HG03025 (cell line): Measurements from ENCODE around the gene HCFC1.

Experiments used
- ATAC-seq: cut with Tn5 transposase; IDR thresholded peaks from one replicate; pipeline ENCODE4 v1.9.1; 2021; ENCODE audit warnings: mild to moderate bottlenecking, moderate library complexity; ENCODE audit not compliant: unreplicated experiment, low FRiP score

Gene HCFC1

GRCh38 chrX:153974726-153975286, 3.2 kb upstream of the HCFC1 start:
- ATAC-seq: no peak

DNA sequence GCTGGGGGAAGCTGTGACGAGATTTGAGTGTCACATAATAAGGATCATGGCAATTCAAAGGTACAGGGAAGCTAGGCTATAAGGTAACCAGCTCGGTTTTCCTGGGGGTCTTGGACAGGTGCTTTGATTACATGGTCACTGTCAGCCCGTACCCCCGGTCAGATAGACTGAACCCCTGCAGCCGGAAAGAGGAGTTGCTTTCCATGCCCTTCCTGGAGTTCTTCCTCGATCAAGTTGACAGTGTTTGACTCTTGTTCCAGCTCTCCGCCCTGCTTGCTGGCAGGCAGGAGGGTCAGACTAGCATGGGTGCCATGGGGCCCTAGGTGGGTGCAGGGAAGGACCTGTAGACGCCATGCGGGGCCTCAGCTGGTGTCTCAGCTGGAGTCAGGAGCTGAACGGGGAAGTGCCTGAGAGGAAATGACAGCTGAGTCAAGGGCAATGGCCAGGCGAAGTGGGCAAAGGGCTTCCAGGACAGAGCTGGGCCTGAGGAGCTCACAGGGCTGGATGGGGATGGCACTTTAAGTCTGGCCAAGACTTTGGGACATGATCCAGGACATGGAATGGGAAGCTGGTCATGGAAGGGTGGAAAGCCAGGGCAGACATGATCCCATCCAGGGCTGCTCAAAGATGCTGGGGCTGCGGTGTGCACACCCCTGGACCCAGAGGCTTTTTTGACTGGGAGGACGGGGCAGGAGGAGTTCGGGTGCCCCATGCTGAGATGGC, 2.5 kb upstream of the HCFC1 start:
- ATAC-seq: no peak

GRCh38 chrX:153973127-153974002, 1.7 kb upstream of the HCFC1 start:
- ATAC-seq: no peak

GRCh38 chrX:153972368-153973126, 929 bp upstream of the HCFC1 start, which contains the start of gene TMEM187:
Gene TMEM187 (plus strand): TSS chrX:153972754. CDS start chrX:153982063, 9,309 bp downstream.
- ATAC-seq: peak; percentile 49

DNA sequence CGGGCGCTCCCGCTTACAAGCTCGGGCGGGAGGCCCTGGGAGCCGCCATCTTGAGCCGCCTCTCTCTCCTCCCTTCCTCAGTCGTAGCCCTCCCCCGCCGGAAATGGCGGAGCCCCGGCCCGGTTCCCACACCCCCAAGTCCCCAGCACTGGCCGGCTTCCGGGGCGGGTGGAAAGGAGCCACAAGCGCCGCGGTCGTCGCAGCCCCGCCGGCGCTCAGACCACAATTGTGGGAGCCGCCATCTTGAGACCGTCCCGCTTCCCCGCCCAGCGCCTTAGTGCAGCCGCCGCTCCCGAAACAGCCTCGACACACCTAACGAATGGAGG, 531 bp downstream of the HCFC1 start:
- peak; percentile 38 for ATAC-seq

DNA sequence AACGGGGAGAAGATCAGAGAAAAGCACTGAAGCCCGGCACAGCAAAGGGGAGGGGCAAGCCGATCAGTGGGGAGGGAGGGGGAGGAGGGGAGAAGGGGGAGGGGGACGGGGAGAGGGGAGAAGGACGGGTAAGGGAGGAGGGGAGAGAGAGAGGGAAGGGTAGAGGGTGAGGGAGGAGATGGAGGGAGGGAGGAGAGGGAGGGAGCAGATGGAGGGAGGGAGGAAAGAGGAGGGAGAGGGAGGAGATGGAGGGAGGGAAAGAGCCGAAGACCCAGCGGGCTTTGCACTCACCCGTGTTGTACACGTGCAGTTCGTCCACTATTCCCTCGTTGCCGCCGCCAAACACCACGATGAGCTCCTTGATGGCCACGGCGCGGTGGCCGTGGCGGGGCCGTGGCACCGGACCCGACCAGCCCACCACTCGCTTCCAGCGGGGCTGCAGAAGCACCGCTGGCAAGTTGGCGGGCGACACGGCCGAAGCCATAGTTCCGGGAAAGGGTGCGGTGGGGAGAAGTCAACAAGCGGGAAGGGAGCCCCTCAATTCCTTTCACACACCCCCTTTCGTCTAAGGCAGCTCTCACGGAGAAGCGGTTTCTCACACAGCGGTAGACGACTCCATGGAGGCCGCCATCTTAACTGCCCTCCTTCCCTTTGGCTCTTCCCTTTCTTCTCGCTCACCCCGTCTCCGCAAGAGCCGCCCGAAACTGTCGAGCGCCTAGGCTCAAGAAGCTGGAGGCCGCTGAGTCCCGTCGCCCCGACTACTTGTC, 1.1 kb downstream of the HCFC1 start:
- ATAC-seq: peak; percentile 11

DNA sequence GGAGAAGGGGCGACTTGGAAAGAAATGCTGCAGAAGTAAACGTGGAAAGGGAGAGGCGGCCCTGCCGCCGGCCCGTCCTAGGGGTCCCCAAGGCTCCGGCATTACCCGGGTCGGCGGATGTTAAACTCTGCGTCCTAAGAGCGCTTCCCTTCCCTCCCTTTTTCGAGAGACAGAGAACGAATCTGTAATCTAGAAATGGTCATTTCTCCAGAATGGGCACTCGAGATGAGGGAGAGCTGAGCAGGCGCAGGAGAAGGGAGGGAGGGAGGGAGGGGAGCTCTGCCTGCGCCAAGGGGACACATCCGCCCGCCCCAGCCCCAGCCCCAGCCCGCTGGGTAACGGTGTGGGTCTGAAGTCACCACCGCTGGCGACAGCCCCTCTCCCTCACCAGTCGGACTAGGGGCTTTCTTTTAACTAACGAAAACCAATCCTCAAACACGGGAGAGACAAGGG, 1.7 kb downstream of the HCFC1 start:
- no peak for ATAC-seq

DNA sequence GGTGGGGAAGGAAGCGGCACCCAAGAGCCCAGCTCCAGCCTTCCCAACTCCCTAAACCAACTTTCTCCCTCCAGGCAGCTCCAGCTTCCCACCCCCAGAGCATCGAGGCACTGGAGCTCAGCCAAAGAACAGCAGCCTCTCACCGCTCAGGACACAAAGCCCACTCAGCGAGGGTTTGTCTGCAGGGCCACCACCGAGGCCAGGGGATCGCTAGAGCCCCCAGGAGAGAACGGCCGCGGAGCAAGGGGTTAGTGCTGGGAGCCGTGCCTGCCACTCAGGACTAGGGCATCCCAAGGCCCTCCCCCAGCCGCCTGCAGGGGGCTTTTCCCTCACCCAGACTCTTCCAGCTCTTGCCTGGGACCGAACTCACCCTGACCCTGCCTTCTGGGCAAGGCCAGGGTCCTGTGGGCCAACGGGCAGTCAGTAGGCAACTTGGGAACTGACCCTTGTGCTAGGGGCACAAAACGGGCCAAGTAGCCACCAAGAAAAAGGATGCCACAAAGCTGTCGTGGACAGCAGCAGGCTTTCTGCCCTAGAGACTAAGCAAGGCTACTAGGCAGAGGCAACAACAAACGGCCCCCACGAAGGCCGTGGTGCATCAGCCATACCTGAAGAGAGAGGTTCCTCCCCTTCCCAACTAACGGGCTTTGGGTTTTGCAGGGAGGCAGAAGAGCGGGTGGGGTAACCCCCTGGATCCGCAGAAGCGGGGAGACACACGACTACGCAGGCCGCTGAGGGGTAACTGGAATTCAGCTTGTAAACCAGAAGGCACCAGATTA, 2.3 kb downstream of the HCFC1 start:
- no peak for ATAC-seq

DNA sequence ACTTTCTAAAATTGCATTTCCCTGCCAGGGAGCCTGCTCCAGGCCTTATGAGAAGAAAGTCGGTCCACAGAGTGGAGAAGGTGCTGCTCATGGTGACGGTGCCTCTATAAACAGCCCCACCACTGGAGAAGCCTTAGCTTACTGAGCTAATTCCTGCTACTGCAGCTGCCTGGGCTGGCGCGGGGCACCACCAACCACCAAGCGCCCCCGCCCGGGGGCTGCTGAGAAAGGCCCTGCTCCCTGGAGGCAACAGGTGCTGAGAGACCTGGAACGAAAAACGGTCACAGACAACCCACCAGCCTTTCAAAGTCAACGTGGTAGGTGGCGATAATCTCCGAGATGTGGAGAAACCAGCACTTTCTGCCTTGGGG, 2.9 kb downstream of the HCFC1 start:
- ATAC-seq: no peak

DNA sequence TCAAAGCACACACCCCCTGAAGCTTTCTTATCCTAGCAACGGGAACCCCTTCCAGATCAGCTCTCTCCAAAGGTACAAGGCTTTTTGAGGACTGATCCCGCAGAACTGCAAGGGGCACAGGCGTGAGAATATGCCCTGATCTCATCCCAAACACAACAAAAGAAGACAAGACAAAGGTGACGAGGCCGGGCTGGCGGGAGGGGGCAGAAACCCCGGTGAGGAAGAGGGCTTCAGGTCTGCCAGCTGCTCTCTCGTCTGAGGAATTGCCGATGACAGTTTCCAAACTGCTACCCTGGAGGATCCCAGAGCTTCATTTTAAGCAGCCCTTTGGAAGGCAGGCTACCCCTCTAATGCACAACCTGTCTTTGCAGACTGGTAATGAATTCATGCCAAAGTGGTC, 3.4 kb downstream of the HCFC1 start:
- no peak for ATAC-seq

DNA sequence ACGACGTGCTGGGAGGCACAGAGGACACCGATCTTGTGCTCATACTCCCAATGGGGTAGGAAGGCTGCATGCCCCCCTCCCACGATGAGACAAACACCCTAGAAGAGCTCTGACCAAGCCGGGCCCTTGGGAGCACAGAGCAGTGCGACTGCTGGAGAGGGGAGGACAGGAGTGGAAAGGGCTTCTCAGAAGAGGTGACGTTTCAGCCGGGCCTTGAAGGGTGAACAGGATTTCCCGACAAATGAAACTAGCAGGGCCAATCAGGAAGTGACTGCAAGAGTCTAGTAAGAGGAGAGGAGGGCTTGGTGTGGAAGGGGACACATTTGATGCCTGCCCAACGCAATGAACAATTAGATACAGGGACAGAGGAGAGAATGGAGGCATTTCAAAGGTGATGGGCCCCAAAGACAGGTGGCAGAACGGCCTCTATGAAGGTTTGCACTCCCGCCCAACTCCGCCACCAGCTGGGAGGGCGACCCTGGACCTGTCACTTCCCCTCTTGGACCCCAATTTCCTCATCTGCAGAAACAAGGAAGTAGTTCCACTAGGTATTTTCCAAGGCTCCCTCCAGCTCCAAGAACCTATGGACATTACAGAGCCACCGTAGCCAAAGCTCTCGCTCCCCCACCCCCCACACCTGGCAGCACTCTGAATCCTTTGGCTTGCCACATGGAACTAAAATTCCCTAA, 3.9 kb downstream of the HCFC1 start:
- ATAC-seq: no peak

DNA sequence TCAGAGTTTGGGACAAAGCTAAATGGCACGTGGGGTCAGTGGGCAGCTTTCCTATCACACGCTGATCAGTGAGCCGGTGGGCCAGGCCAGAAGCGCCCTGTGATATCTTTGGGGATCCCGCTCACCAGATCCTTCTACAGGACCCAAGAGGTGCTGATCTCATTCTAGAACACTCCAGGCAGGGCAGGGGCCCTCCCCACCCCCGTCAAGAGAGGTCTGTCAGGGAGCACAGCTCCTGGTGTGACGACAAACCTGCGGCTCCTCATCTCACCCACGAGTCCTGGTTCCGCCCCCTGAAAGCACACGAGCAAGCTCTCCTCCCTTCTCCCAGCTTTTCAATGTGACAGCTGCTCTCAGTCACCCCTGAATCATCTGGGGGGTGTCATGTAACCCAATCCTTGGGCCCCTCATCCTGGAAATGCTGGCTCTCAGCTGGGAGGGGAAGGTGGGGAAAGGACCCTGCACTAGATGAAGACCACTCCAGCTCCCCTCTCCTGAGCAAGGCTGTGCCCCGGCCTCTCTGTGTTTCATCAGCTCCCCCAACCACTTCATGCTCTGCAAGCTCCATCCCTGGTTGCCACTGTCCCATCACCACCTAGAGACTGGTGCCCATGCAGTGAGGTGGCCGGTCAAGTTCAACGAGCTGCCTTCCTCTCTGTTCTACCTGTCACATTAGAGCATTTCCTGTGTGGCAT, 4.6 kb downstream of the HCFC1 start:
- ATAC-seq: no peak

DNA sequence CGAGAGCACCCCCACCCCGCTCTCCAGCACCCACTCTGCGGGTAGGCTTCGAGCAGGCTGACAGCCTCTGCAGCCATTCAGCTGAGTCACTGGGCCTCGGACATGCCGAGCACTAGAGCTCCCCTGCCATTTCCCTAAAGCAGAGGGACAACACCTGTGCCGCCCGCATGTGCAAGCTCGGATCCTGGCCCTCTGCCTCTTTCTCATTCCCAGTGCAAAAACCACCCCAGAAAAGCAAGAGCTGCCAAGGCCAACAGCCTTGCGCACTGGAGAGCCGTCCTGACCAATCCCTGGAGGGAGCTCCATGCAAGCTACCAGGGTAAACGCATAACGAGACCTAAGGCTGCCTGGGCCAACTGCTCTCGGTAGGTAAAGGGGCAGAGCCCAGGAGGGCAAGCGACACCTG, 5.3 kb downstream of the HCFC1 start:
- no peak for ATAC-seq

DNA sequence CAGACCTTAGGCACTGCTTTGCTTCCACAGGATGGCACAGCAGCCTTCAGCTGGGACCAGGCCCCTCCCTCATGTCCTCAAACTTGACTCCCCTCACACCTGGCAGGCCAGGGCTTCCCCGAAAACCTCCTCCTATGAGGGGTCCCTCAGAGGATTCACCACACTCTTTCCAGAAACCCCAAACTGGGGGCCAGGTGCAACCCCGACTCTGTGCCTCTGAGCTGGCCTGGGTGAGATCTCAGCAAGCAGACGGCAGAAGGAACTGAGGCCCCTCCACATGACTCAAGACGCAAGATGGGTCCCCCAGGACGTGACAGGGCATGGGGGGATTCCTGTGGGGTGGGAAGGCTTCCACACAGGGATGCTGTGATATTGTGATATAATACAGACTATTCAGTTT, 6.2 kb downstream of the HCFC1 start:
- ATAC-seq: no peak

GRCh38 chrX:153964105-153964504, 7.5 kb downstream of the HCFC1 start:
- no peak for ATAC-seq

DNA sequence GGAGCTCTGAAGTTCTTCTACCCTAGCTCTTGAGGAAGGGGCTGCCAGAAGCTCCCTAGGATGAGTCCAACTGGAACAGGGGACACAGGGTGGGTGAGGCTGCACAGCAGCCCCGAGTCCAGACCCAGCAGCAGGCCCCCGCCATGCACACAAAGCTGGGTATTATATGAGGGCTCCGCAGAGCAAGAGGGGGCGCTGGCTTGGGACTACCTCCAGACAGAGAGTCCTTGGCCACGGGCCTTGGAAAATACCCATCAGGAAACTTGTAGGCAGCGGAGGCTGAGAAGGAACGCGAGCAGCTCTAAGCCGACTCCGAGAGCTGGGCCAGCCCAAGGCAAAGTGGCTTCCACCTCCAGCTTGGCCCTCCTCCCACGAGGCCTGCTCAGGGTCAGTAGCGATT, 8.1 kb downstream of the HCFC1 start:
- ATAC-seq: no peak

GRCh38 chrX:153961292-153961691, 10.3 kb downstream of the HCFC1 start:
- no peak for ATAC-seq

GRCh38 chrX:153960786-153961185, 10.8 kb downstream of the HCFC1 start:
- ATAC-seq: no peak
